ENCODE data around the gene TTPAL.

TTPAL gene

DNA sequence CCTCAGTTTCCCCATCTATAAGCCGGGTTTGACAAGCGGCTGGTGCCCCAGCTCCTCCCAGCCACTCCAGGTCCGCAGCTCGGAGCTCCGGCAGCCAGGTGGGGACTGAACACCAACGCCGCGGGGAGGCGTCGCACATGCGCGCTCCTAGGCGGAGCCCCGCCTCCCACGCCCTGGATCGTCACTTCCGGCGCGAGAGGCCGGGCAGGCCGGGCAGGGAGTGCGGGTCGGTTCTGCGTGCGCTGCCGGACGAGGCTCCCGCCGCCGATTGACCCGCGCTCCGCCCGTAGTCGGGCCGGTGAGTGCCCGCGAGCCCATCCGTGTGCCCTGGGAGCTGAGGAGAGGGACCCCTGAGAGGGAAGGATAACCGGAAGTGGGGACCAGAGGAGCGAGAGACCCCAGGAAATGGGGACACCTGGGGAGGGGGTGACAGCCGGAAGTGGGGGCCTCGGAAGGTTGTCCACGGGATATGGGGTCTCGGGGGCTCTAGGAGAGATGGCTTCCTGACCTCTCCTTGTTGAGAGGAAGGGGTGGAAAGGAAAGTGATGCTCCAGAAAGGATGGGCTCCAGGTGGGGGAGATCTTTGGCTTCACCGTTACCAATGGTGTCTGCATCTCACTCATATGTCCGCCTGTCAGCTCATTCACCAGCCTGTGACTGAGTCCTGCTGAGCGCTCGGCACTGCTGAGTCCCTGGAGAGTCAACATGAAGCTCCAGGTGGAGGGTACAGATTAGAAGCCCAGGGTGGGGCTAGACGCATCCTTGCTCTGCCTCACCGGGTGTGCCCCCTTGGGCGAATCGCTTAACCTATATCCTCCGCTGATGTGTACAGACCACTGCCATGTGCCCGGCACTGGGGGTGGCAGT, at the start of gene TTPAL (continued):
- TF ChIP-seq, protein P1, sequence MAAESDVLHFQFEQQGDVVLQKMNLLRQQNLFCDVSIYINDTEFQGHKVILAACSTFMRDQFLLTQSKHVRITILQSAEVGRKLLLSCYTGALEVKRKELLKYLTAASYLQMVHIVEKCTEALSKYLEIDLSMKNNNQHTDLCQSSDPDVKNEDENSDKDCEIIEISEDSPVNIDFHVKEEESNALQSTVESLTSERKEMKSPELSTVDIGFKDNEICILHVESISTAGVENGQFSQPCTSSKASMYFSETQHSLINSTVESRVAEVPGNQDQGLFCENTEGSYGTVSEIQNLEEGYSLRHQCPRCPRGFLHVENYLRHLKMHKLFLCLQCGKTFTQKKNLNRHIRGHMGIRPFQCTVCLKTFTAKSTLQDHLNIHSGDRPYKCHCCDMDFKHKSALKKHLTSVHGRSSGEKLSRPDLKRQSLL (tag by site-specific recombination; IDR thresholded peaks at IDR 0.05), result no peak
- no peak for TF ChIP-seq ZFP41 (tag by site-specific recombination; IDR thresholded peaks at IDR 0.05; ENCODE audit: borderline replicate concordance)
- peak; percentile 70 for TF ChIP-seq ZBTB8A (tag by site-specific recombination; IDR thresholded peaks at IDR 0.05)
- TF ChIP-seq ZNF558 (tag by site-specific recombination; IDR thresholded peaks at IDR 0.05), result no peak
- TF ChIP-seq ZBTB17 (tag by site-specific recombination; IDR thresholded peaks at IDR 0.05), result peak; percentile 94
- no peak for TF ChIP-seq ZNF585B (tag by site-specific recombination; IDR thresholded peaks at IDR 0.05)
- TF ChIP-seq YY1 (tag by site-specific recombination; IDR thresholded peaks at IDR 0.05), result no peak
- TF ChIP-seq ZNF544 (tag by site-specific recombination; IDR thresholded peaks at IDR 0.05), result no peak
- TF ChIP-seq ZNF560 (tag by site-specific recombination; IDR thresholded peaks at IDR 0.05; ENCODE audit: borderline replicate concordance), result no peak
- peak; percentile 95 for TF ChIP-seq ZNF561 (tag by site-specific recombination; IDR thresholded peaks at IDR 0.05; ENCODE audit: borderline replicate concordance)
- TF ChIP-seq ZNF747 (tag by site-specific recombination; IDR thresholded peaks at IDR 0.05), result no peak
- no peak for TF ChIP-seq ZNF174 (tag by site-specific recombination; IDR thresholded peaks at IDR 0.05)
- TF ChIP-seq ZNF24 (tag by site-specific recombination; IDR thresholded peaks at IDR 0.05), result peak; percentile 23; the same call in 1 of the 2 replicates
- no peak for TF ChIP-seq ZNF311 (tag by site-specific recombination; IDR thresholded peaks at IDR 0.05; ENCODE audit: borderline replicate concordance)
- TF ChIP-seq ZNF624 (tag by site-specific recombination; IDR thresholded peaks at IDR 0.05), result no peak
- peak; percentile 67 for TF ChIP-seq ZNF629 (tag by site-specific recombination; IDR thresholded peaks at IDR 0.05)
- TF ChIP-seq ZNF654 (tag by site-specific recombination; IDR thresholded peaks at IDR 0.05; ENCODE audit: low read depth), result no peak
- TF ChIP-seq BCL11B (tag by site-specific recombination; IDR thresholded peaks at IDR 0.05; ENCODE audit: low read depth), result no peak; the same call in 1 of the 2 replicates
- no peak for TF ChIP-seq ZNF580 (tag by site-specific recombination; IDR thresholded peaks at IDR 0.05)
- no peak for TF ChIP-seq ZNF701 (tag by site-specific recombination; IDR thresholded peaks at IDR 0.05)
- no peak for TF ChIP-seq ZNF362 (tag by site-specific recombination; IDR thresholded peaks at IDR 0.05)
- TF ChIP-seq REPIN1 (tag by site-specific recombination; IDR thresholded peaks at IDR 0.05; ENCODE audit: low read depth), result peak; percentile 67; the same call in 1 of the 2 replicates
- TF ChIP-seq ZNF645 (tag by site-specific recombination; IDR thresholded peaks at IDR 0.05), result no peak
- no peak for TF ChIP-seq ZNF138 (tag by site-specific recombination; IDR thresholded peaks at IDR 0.05; ENCODE audit: borderline replicate concordance)
- no peak for TF ChIP-seq ZNF19 (tag by site-specific recombination; IDR thresholded peaks at IDR 0.05; ENCODE audit: low read depth)
- TF ChIP-seq ZNF112 (tag by site-specific recombination; IDR thresholded peaks at IDR 0.05), result no peak
- no peak for TF ChIP-seq ZNF707 (tag by site-specific recombination; IDR thresholded peaks at IDR 0.05)
- TF ChIP-seq KLF10 (tag by site-specific recombination; IDR thresholded peaks at IDR 0.05), result peak; percentile 30; the same call in 1 of the 2 replicates
- no peak for TF ChIP-seq INSM2 (tag by site-specific recombination; IDR thresholded peaks at IDR 0.05)
- TF ChIP-seq PRDM1 (tag by site-specific recombination; IDR thresholded peaks at IDR 0.05), result no peak
- TF ChIP-seq ZNF514 (tag by site-specific recombination; IDR thresholded peaks at IDR 0.05), result no peak
- TF ChIP-seq, protein P2, sequence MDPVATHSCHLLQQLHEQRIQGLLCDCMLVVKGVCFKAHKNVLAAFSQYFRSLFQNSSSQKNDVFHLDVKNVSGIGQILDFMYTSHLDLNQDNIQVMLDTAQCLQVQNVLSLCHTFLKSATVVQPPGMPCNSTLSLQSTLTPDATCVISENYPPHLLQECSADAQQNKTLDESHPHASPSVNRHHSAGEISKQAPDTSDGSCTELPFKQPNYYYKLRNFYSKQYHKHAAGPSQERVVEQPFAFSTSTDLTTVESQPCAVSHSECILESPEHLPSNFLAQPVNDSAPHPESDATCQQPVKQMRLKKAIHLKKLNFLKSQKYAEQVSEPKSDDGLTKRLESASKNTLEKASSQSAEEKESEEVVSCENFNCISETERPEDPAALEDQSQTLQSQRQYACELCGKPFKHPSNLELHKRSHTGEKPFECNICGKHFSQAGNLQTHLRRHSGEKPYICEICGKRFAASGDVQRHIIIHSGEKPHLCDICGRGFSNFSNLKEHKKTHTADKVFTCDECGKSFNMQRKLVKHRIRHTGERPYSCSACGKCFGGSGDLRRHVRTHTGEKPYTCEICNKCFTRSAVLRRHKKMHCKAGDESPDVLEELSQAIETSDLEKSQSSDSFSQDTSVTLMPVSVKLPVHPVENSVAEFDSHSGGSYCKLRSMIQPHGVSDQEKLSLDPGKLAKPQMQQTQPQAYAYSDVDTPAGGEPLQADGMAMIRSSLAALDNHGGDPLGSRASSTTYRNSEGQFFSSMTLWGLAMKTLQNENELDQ (tag by site-specific recombination; IDR thresholded peaks at IDR 0.05; ENCODE audit: low read depth), result no peak
- no peak for TF ChIP-seq ZNF16 (tag by site-specific recombination; IDR thresholded peaks at IDR 0.05; ENCODE audit: low read depth)
